Tongue (tissue), 2 donors: ENCODE measurements around the gene MTF1. TPM values are rescaled to one million over a fixed set of nuclear protein-coding genes. Genes with fewer than 3 reads are reported as not detected.

Source experiments
- DNase-seq: peaks from one replicate; pipeline ENCODE4 v3.0.0-alpha.2; 2015
- total RNA-seq: library from RNA; depleted of rRNA; stranded (reverse); fragments of >200 nt; gene quantifications from one replicate; pipeline ENCODE4 v1.2.3, GENCODE V29; 2014

MTF1 gene
- total RNA-seq, 1 donor from 2014 or later, result 5.7 TPM

GRCh38 chr1:37828410-37829074, 30.9 kb downstream of the MTF1 start:
- no peak for DNase-seq

- no peak for DNase-seq
Measured at GRCh38 chr1:37825506-37825905, 33.9 kb downstream of the MTF1 start.

- DNase-seq, result no peak
Measured at GRCh38 chr1:37824001-37824400, 35.4 kb downstream of the MTF1 start.

GRCh38 chr1:37822906-37823815, 36.2 kb downstream of the MTF1 start:
- DNase-seq, result no peak

GRCh38 chr1:37821481-37821880, 37.9 kb downstream of the MTF1 start:
- DNase-seq, result no peak

- DNase-seq, result no peak
Measured at GRCh38 chr1:37817481-37817880, 41.9 kb downstream of the MTF1 start.

- DNase-seq, result no peak
Measured at GRCh38 chr1:37814252-37814651, 45.1 kb downstream of the MTF1 start.

- DNase-seq, result no peak
Measured at GRCh38 chr1:37813529-37814145, 45.8 kb downstream of the MTF1 start.

- peak; percentile 81 for DNase-seq
Measured at GRCh38 chr1:37811027-37811655, 48.3 kb downstream of the MTF1 start.

- DNase-seq, result no peak
Measured at GRCh38 chr1:37809942-37810341, 49.5 kb downstream of the MTF1 start.

GRCh38 chr1:37808369-37809319, 50.7 kb downstream of the MTF1 start:
- DNase-seq, result peak; percentile 88

GRCh38 chr1:37807555-37808368, 51.6 kb downstream of the MTF1 start, which contains the start of the genes C1orf122 and YRDC:
Gene C1orf122, plus strand, starts transcription at chr1:37807790. Its CDS starts 615 bp downstream, at chr1:37808405.
Gene YRDC, minus strand, starts transcription at chr1:37808208. Its CDS starts 28 bp downstream, at chr1:37808180.
- DNase-seq, result peak; percentile 97

- DNase-seq, result no peak
Measured at GRCh38 chr1:37807220-37807554, 52.2 kb downstream of the MTF1 start.

GRCh38 chr1:37802439-37802838, 57.0 kb downstream of the MTF1 start:
- no peak for DNase-seq

GRCh38 chr1:37797750-37798345, 61.5 kb downstream of the MTF1 start:
- no peak for DNase-seq

- peak; percentile 78 for DNase-seq
Measured at GRCh38 chr1:37795340-37796125, 63.9 kb downstream of the MTF1 start.

- no peak for DNase-seq
Measured at GRCh38 chr1:37794372-37795339, 64.7 kb downstream of the MTF1 start.
